HepG2 (cell line): ENCODE measurements around the gene CORO7. TPM values are rescaled to one million over a fixed set of nuclear protein-coding genes. Genes with fewer than 3 reads are reported as not detected.

Experiments used
- ATAC-seq: fragments of 200-7000 bp; cut with Tn5 transposase; 3 replicates; pipeline ENCODE4 v1.9.1; 2020; ENCODE audit warnings: mild to moderate bottlenecking, moderate library complexity
- BruUV-seq: library from RNA; stranded (reverse); fragments of 400-500 nt; replicated peaks from 2 replicates; lab custom pipeline; 2021; lab: Mats Ljungman, UMichigan
- CTCF ChIA-PET: fragments of 300-600 bp; formaldehyde crosslinking; extraction: SDS; loops from one replicate; lab custom pipeline; 2021; ENCODE audit warnings: low total read pairs, inconsistent platforms, low intra/inter-chr PET ratio; lab: Yijun Ruan, JAX
- POLR2A ChIA-PET: fragments of 350-600 bp; sonication (Branson Sonifier 250); formaldehyde crosslinking; loops from one replicate; lab custom pipeline; 2020; ENCODE audit warnings: antibody characterized with exemption, inconsistent platforms; lab: Yijun Ruan, JAX
- DNase-seq: peaks from one replicate; pipeline ENCODE4 v3.0.0-alpha.2; 2015; ENCODE audit warnings: low spot score
- FAIRE-seq: peaks from 3 replicates; lab custom pipeline; 2011; peaks lifted over from hg19 to GRCh38; lab: Jason Lieb, UNC
- H2AFZ ChIP-seq: one replicate; pipeline ENCODE4 v1.6.1; 2011; ENCODE audit warnings: low read length, inconsistent platforms
- H3K27ac ChIP-seq: fragments of 300-600 bp; 3 replicates; pipeline ENCODE4 v1.8.0; 2011; ENCODE audit warnings: mixed run types, mild to moderate bottlenecking, mixed read lengths, low read length, inconsistent platforms; ENCODE audit not compliant: insufficient read depth; ENCODE audit errors: extremely low read length
- H3K27me3 ChIP-seq, 2 experiments: fragments of 200-600 bp in 1 of 2; 2 replicates in 1 of 2; 3 replicates in 1 of 2; pipeline versions ENCODE4 v1.6.0 to v1.8.0; 2011; ENCODE audit warnings: low read length in 2 of 2, mild to moderate bottlenecking in 2 of 2, moderate library complexity in 2 of 2, inconsistent platforms in 1 of 2; ENCODE audit not compliant: insufficient read depth in 2 of 2, control insufficient read depth in 1 of 2
- H3K36me3 ChIP-seq, 2 experiments: fragments of 200-600 bp in 1 of 2; replicated peaks in 1 of 2; 2 replicates in 1 of 2; 3 replicates in 1 of 2; pipeline versions ENCODE4 v1.5.1 to v1.8.0; 2011; ENCODE audit warnings: low read length in 2 of 2, inconsistent platforms in 1 of 2; ENCODE audit not compliant: insufficient read depth in 2 of 2, control insufficient read depth in 1 of 2
- H3K4me1 ChIP-seq: 2 replicates; pipeline ENCODE4 v1.5.1; 2012; ENCODE audit warnings: low read length, inconsistent platforms; ENCODE audit not compliant: insufficient read depth
- H3K4me2 ChIP-seq: 2 replicates; pipeline ENCODE4 v1.6.0; 2011; ENCODE audit warnings: low read depth, low read length, inconsistent platforms
- H3K4me3 ChIP-seq, 3 experiments: fragments of 200-600 bp in 1 of 3; sonication (generic), shearing (Covaris generic) in 1 of 3; replicated peaks in 1 of 3; 2 replicates each; pipeline ENCODE4 v1.5.1; 2011 to 2016; ENCODE audit warnings: low read length in 3 of 3, inconsistent platforms in 2 of 3, low read depth in 2 of 3, mild to moderate bottlenecking in 2 of 3, control low read depth in 1 of 3, mixed read lengths in 1 of 3; ENCODE audit not compliant: insufficient read depth in 1 of 3
- H3K79me2 ChIP-seq: one replicate; pipeline ENCODE4 v1.6.1; 2011; ENCODE audit warnings: low read length, inconsistent platforms; ENCODE audit not compliant: insufficient read depth
- H3K9ac ChIP-seq: 2 replicates; pipeline ENCODE4 v1.6.0; 2011; ENCODE audit warnings: mild to moderate bottlenecking, low read depth, low read length, inconsistent platforms; ENCODE audit not compliant: insufficient read depth
- H3K9me3 ChIP-seq: 2 replicates; pipeline ENCODE4 v1.5.1; 2012; ENCODE audit warnings: mild to moderate bottlenecking, low read length
- H4K20me1 ChIP-seq: 2 replicates; pipeline ENCODE4 v1.6.0; 2011; ENCODE audit warnings: inconsistent platforms, mild to moderate bottlenecking, low read length, moderate library complexity; ENCODE audit not compliant: insufficient read depth
- CBFB ChIP-seq: sonication (generic); formaldehyde crosslinking; IDR thresholded peaks from 2 replicates; pipeline ENCODE4 v1.4.0; 2020; ENCODE audit warnings: missing genetic modification reagents
- FOSL2 ChIP-seq: sonication (generic); formaldehyde crosslinking; IDR thresholded peaks from 2 replicates; pipeline ENCODE4 v1.4.0; 2020; ENCODE audit warnings: missing genetic modification reagents
- HNF4A ChIP-seq: sonication (generic); formaldehyde crosslinking; IDR thresholded peaks from 2 replicates; pipeline ENCODE4 v1.4.0; 2020; ENCODE audit warnings: missing genetic modification reagents
- HNRNPLL ChIP-seq: fragments of 200-400 bp; formaldehyde crosslinking; IDR thresholded peaks from 2 replicates; pipeline ENCODE4 v1.6.1; 2017; ENCODE audit warnings: mild to moderate bottlenecking, low read depth, low read length; ENCODE audit not compliant: poor library complexity, severe bottlenecking
- KAT8 ChIP-seq: IDR thresholded peaks from 2 replicates; pipeline ENCODE4 v1.6.1; 2016; ENCODE audit warnings: missing genetic modification reagents, missing compliant biosample characterization
- KLF16 ChIP-seq, 2 experiments: sonication (generic) in 1 of 2; formaldehyde crosslinking in 1 of 2; IDR thresholded peaks; 2 replicates each; pipeline versions ENCODE4 v1.6.1 to v1.8.0; 2016 to 2023; ENCODE audit warnings: missing genetic modification reagents in 2 of 2, missing compliant biosample characterization in 1 of 2
- RAD21 ChIP-seq: fragments of 450-650 bp; formaldehyde crosslinking; IDR thresholded peaks from 2 replicates; pipeline ENCODE4 v1.5.0; 2020; ENCODE audit warnings: mild to moderate bottlenecking
- RELA ChIP-seq: sonication (generic); formaldehyde crosslinking; IDR thresholded peaks from 2 replicates; pipeline ENCODE4 v1.4.0; 2020; ENCODE audit warnings: missing genetic modification reagents
- RXRB ChIP-seq: IDR thresholded peaks from 2 replicates; pipeline ENCODE4 v1.6.1; 2016; ENCODE audit warnings: borderline replicate concordance, missing genetic modification reagents, missing compliant biosample characterization
- SALL1 ChIP-seq: sonication (generic); formaldehyde crosslinking; IDR thresholded peaks from 2 replicates; pipeline ENCODE4 v1.8.0; 2022; ENCODE audit warnings: mild to moderate bottlenecking, missing genetic modification reagents
- SAP130 ChIP-seq: IDR thresholded peaks from 2 replicates; pipeline ENCODE4 v1.6.1; 2016; ENCODE audit warnings: low read depth
- SOX13 ChIP-seq, 3 experiments: fragments of 450-650 bp in 1 of 3; sonication (generic) in 1 of 3; formaldehyde crosslinking in 1 of 3; IDR thresholded peaks in 2 of 3; conservative IDR thresholded peaks in 1 of 3; 2 replicates each; pipeline versions ENCODE4 v1.5.0 to v1.6.1; 2016 to 2020; ENCODE audit warnings: antibody characterized with exemption in 1 of 3, mild to moderate bottlenecking in 1 of 3, missing compliant biosample characterization in 1 of 3, missing genetic modification reagents in 1 of 3, moderate library complexity in 1 of 3
- TBX2 ChIP-seq: sonication (generic); formaldehyde crosslinking; IDR thresholded peaks from 2 replicates; pipeline ENCODE4 v1.5.0; 2020; ENCODE audit warnings: missing genetic modification reagents, mild to moderate bottlenecking, borderline replicate concordance
- UBTF ChIP-seq: sonication (generic); formaldehyde crosslinking; IDR thresholded peaks from 2 replicates; pipeline ENCODE4 v1.4.0; 2020; ENCODE audit warnings: mild to moderate bottlenecking, missing genetic modification reagents
- ZFP41 ChIP-seq: sonication (generic); formaldehyde crosslinking; IDR thresholded peaks from 2 replicates; pipeline ENCODE4 v1.4.0; 2020; ENCODE audit warnings: mild to moderate bottlenecking, missing genetic modification reagents, borderline replicate concordance
- ZNF331 ChIP-seq: sonication (generic); formaldehyde crosslinking; IDR thresholded peaks from 2 replicates; pipeline ENCODE4 v1.4.0; 2020; ENCODE audit warnings: missing genetic modification reagents
- ZNF552 ChIP-seq: sonication (generic); formaldehyde crosslinking; IDR thresholded peaks from 2 replicates; pipeline ENCODE4 v1.9.0; 2022; ENCODE audit warnings: missing genetic modification reagents, mild to moderate bottlenecking, borderline replicate concordance
- ZNF670 ChIP-seq: sonication (generic); formaldehyde crosslinking; IDR thresholded peaks from 2 replicates; pipeline ENCODE4 v1.8.0; 2022; ENCODE audit warnings: mild to moderate bottlenecking, missing genetic modification reagents, borderline replicate concordance
- ZNF749 ChIP-seq: sonication (generic); formaldehyde crosslinking; IDR thresholded peaks from 2 replicates; pipeline ENCODE4 v1.8.0; 2022; ENCODE audit warnings: mild to moderate bottlenecking, missing genetic modification reagents, moderate library complexity, borderline replicate concordance
- ZNF850 ChIP-seq: sonication (generic); formaldehyde crosslinking; conservative IDR thresholded peaks from 2 replicates; pipeline ENCODE4 v1.9.0; 2021; ENCODE audit warnings: mild to moderate bottlenecking, missing genetic modification reagents
- ZZZ3 ChIP-seq: sonication (generic); formaldehyde crosslinking; IDR thresholded peaks from 2 replicates; pipeline ENCODE4 v1.4.0; 2020; ENCODE audit warnings: missing genetic modification reagents, mild to moderate bottlenecking, borderline replicate concordance
- WGBS: methylation state at CpG from one replicate; pipeline ENCODE4 v1.1.6; 2017; ENCODE audit warnings: low lambda C conversion rate; 5-methylcytosine and 5-hydroxymethylcytosine counted together
- in situ Hi-C: cut with HindIII; loops from 2 replicates; pipeline ENCODE4 v1.10.0; 2017; ENCODE audit warnings: low pct_unique_long_range_greater_than_20kb; ENCODE audit not compliant: extremely low pct_ligation_motif_present
- intact Hi-C: fragments of 100-400 bp; cut with micrococcal nuclease; formaldehyde crosslinking; loops from one replicate; pipeline ENCODE4 v1.10.0; 2022; ENCODE audit not compliant: unreplicated experiment
- polyA plus RNA-seq, 8 experiments: library from polyadenylated mRNA; depleted of rRNA in 3 of 8; stranded (reverse) in 7 of 8; unstranded in 1 of 8; fragments of >200 nt; fragmentation: Illumina TruSeq in 4 of 8; extraction: Trizol in 4 of 8; gene quantifications; 2 replicates each; pipeline versions ENCODE4 v1.2.1 to v1.2.3, GENCODE V29; 2011 to 2016; ENCODE audit warnings: low read depth in 4 of 8, missing spikeins in 1 of 8, mixed read lengths in 1 of 8; ENCODE audit not compliant: insufficient read depth in 1 of 8
- total RNA-seq, 5 experiments: library from RNA; depleted of rRNA; stranded (reverse); fragments of >200 nt; fragmentation: Illumina TruSeq; extraction: Trizol; gene quantifications; 2 replicates each; pipeline ENCODE4 v1.2.3, GENCODE V29; 2016; ENCODE audit warnings: low read depth in 1 of 5

The CORO7 gene
- total and polyA plus RNA-seq, 2 of the 13 experiments (the other 11 are each of a cell fraction or from before 2014, with no cell fraction given) = 9.9 to 14.3 TPM

- Histone ChIP-seq H3K27me3 (no peaks in the 10 kb centered on the region), H2AFZ (no peak overlapping the region), H3K27ac (peak overlapping the region; percentile 76), H3K4me2 (peak overlapping the region; percentile 86), H3K4me1 (peaks cover 84% of the 10 kb centered on the region), H3K79me2 (peaks cover 33% of the 10 kb centered on the region), H3K4me3 (peak overlapping the region; percentile 76 to 92 (median 82); a peak in 5 of 6 replicates), H3K36me3 (no peaks in the 10 kb centered on the region), H3K9me3 (no peaks in the 10 kb centered on the region), H4K20me1 (peaks cover 25% of the 10 kb centered on the region), H3K9ac (peak overlapping the region; percentile 78)
- ChIA-PET CTCF (no interaction called here), POLR2A (interaction anchor here (0.8 to 3.5 kb wide), 19 partner anchors 9 to 245 kb away, joined by 3 to 36 read pairs (median 3); partner anchors contain the start of genes GLIS2 and PAM16)
- FAIRE-seq = peak; percentile 4
- in situ Hi-C loops = no loop called here
- DNase-seq = peak; percentile 73
- TSS peak; percentile 77 for BruUV-seq
- 2% methylated on average over 10 of the region's 14 CpGs for WGBS
- peak; percentile 22 for ATAC-seq
- intact Hi-C loops = no loop called here
- TF ChIP-seq ZNF331 (0 out of 2 replicates have a peak, but pooled peaks have one; percentile 26), HNF4A (CRISPR knock-in tag) (0 out of 2 replicates have a peak, but pooled peaks have one; percentile 8), RELA (CRISPR knock-in tag) (0 out of 2 replicates have a peak, but pooled peaks have one; percentile 49), KAT8 (peak; percentile 31; the same call in 1 of the 2 replicates), SOX13 (IDR thresholded peaks at IDR 0.05) (no peak), SOX13 (CRISPR knock-in tag; conservative IDR thresholded peaks at IDR 0.05 in 1 of 2, IDR thresholded peaks at IDR 0.05 in 1 of 2) (peak in 1 of 2 experiments; percentile 42; a peak in 2 of 4 replicates), CBFB (peak; percentile 90), ZNF670 (no peak), ZNF552 (CRISPR knock-in tag) (0 out of 2 replicates have a peak, but pooled peaks have one; percentile 24), TBX2 (CRISPR knock-in tag) (no peak; the same call in 1 of the 2 replicates), ZFP41 (CRISPR knock-in tag) (no peak), FOSL2 (CRISPR knock-in tag) (peak; percentile 43), KLF16 (CRISPR knock-in tag; IDR thresholded peaks at IDR 0.05) (peak in 1 of 2 experiments; percentile 29; a peak in 1 of 4 replicates), SALL1 (CRISPR knock-in tag) (peak; percentile 40), RAD21 (CRISPR knock-in tag) (0 out of 2 replicates have a peak, but pooled peaks have one; percentile 17), ZZZ3 (no peak), SAP130 (CRISPR knock-in tag) (peak; percentile 64), HNRNPLL (peak; percentile 18), ZNF749 (CRISPR knock-in tag) (no peak; the same call in 1 of the 2 replicates), RXRB (CRISPR knock-in tag) (0 out of 2 replicates have a peak, but pooled peaks have one; percentile 23), ZNF850 (CRISPR knock-in tag) (no peak), UBTF (CRISPR knock-in tag) (peak; percentile 45; the same call in 1 of the 2 replicates)
Observed at GRCh38 chr16:4370570-4371356, 45.6 kb downstream of the CORO7 start.
